Mucosa of descending colon (tissue), 3 donors: ENCODE results near the gene RPL14. TPM values are rescaled to one million over a fixed set of nuclear protein-coding genes. Genes with fewer than 3 reads are reported as not detected.

ENCODE experiments used
- ATAC-seq: fragments of 200-7000 bp; cut with Tn5 transposase; one replicate; pipeline ENCODE4 v1.9.1; 2020; ENCODE audit warnings: mild to moderate bottlenecking, moderate library complexity
- DNase-seq, 3 donors: peaks; one replicate each; pipeline ENCODE4 v3.0.0-alpha.2; 2020
- H3K36me3 ChIP-seq: fragments of 200-600 bp; one replicate; pipeline ENCODE4 v1.8.0; 2021; ENCODE audit warnings: low read depth, mild to moderate bottlenecking
- H3K4me1 ChIP-seq: fragments of 200-600 bp; one replicate; pipeline ENCODE4 v1.8.0; 2021; ENCODE audit warnings: low read depth, mild to moderate bottlenecking
- H3K4me3 ChIP-seq: fragments of 200-600 bp; one replicate; pipeline ENCODE4 v1.8.0; 2021; ENCODE audit warnings: mild to moderate bottlenecking
- H3K9me3 ChIP-seq: fragments of 200-600 bp; one replicate; pipeline ENCODE4 v1.8.0; 2021; ENCODE audit warnings: mild to moderate bottlenecking
- CTCF ChIP-seq: fragments of 200-600 bp; IDR thresholded peaks from one replicate; pipeline ENCODE4 v1.8.0; 2022; ENCODE audit warnings: antibody characterized with exemption, mild to moderate bottlenecking
- intact Hi-C, 2 donors: fragments of 100-400 bp; cut with DNase I in 1 of 2; cut with micrococcal nuclease in 1 of 2; formaldehyde crosslinking; loops; one replicate each; pipeline versions ENCODE4 v1.11.0 to v1.11.1; 2022; cut with DNase I, micrococcal nuclease
- total RNA-seq, 3 donors: library from RNA; stranded (reverse); fragmentation: NEBNext Ultra II Directional in 2 of 3; extraction: Animal tissue kit (Norgen Biotek cat#: 25700) in 2 of 3; gene quantifications; one replicate each; pipeline versions ENCODE4 v1.2.1 to v1.2.4, GENCODE V29; 2021 to 2023
- donor health status: DM: no; HTN: no; CAD: no; lungs with moderate emphysema.
- donor health status: DM: no; HTN: no; CAD: no.
- donor health status: DM: no; HTN: yes; CAD: no.

RPL14 gene
- total RNA-seq, 3 donors from 2014 or later = 1,286 to 1,516 (median 1,490) TPM

GRCh38 chr3:40427045-40427669, 30.0 kb upstream of the RPL14 start:
- no peak overlapping the region for H3K4me3 ChIP-seq
- no peaks in the 10 kb centered on the region for H3K4me1 ChIP-seq
- ATAC-seq (no peak), DNase-seq (no peak)
- TF ChIP-seq CTCF = no peak
- no peaks in the 10 kb centered on the region for H3K9me3 ChIP-seq
- intact Hi-C loops = no loop called here
- no peaks in the 10 kb centered on the region for H3K36me3 ChIP-seq

GRCh38 chr3:40432793-40433192, 24.3 kb upstream of the RPL14 start:
- TF ChIP-seq CTCF = no peak
- no peaks in the 10 kb centered on the region for H3K36me3 ChIP-seq
- no peaks in the 10 kb centered on the region for H3K4me1 ChIP-seq
- no peak for DNase-seq
- H3K4me3 ChIP-seq = no peak overlapping the region
- no peak for ATAC-seq
- H3K9me3 ChIP-seq = no peaks in the 10 kb centered on the region
- intact Hi-C loops = no loop called here

GRCh38 chr3:40437889-40438288, 19.2 kb upstream of the RPL14 start:
- no peak overlapping the region for H3K4me3 ChIP-seq
- DNase-seq (no peak), ATAC-seq (no peak)
- no peaks in the 10 kb centered on the region for H3K4me1 ChIP-seq
- intact Hi-C loops = no loop called here
- TF ChIP-seq CTCF = no peak
- no peaks in the 10 kb centered on the region for H3K36me3 ChIP-seq
- H3K9me3 ChIP-seq = no peaks in the 10 kb centered on the region

- intact Hi-C loops = no loop called here
- no peak for TF ChIP-seq CTCF
- H3K9me3 ChIP-seq = no peaks in the 10 kb centered on the region
- no peaks in the 10 kb centered on the region for H3K4me1 ChIP-seq
- H3K36me3 ChIP-seq = no peaks in the 10 kb centered on the region
- DNase-seq = no peak
- no peak overlapping the region for H3K4me3 ChIP-seq
- no peak for ATAC-seq
Measured at GRCh38 chr3:40445062-40445461, 12.1 kb upstream of the RPL14 start.

- Histone ChIP-seq H3K4me3 (no peak overlapping the region), H3K36me3 (no peaks in the 10 kb centered on the region), H3K4me1 (no peaks in the 10 kb centered on the region), H3K9me3 (no peaks in the 10 kb centered on the region)
- no peak for DNase-seq
- no peak for TF ChIP-seq CTCF
- no peak for ATAC-seq
- intact Hi-C loops = no loop called here
Measured at GRCh38 chr3:40445880-40446279, 11.3 kb upstream of the RPL14 start.

GRCh38 chr3:40450438-40450837, 6.7 kb upstream of the RPL14 start:
- DNase-seq (no peak), ATAC-seq (no peak)
- Histone ChIP-seq H3K4me1 (peaks cover 13% of the 10 kb centered on the region), H3K9me3 (no peaks in the 10 kb centered on the region), H3K4me3 (no peak overlapping the region), H3K36me3 (no peaks in the 10 kb centered on the region)
- TF ChIP-seq CTCF = no peak
- intact Hi-C loops = no loop called here
